Smooth muscle cell (in vitro differentiated cells): Measurements from ENCODE around the gene SLC24A4. TPM values are rescaled to one million over a fixed set of nuclear protein-coding genes. Genes with fewer than 3 reads are reported as not detected.

Experiments used
- DNase-seq: peaks from one replicate; lab custom pipeline; 2025; ENCODE audit not compliant: unreplicated experiment; lab: John Stamatoyannopoulos, UW
- H2AFZ ChIP-seq: fragments of 200-600 bp; sonication (generic); 2 replicates; pipeline ENCODE4 v1.6.0; 2016; ENCODE audit warnings: antibody characterized with exemption, low read depth, mild to moderate bottlenecking
- H3F3A ChIP-seq: fragments of 200-600 bp; sonication (generic); 2 replicates; pipeline ENCODE4 v1.6.0; 2017; ENCODE audit warnings: antibody characterized with exemption, low read depth
- H3K27ac ChIP-seq: fragments of 200-600 bp; sonication (generic); 2 replicates; pipeline ENCODE4 v1.5.1; 2016; ENCODE audit warnings: low read depth, mild to moderate bottlenecking
- H3K27me3 ChIP-seq: fragments of 200-600 bp; sonication (generic); 2 replicates; pipeline ENCODE4 v1.6.1; 2016; ENCODE audit warnings: low read depth, mild to moderate bottlenecking
- H3K36me3 ChIP-seq: fragments of 200-600 bp; sonication (generic); 2 replicates; pipeline ENCODE4 v1.5.1; 2016; ENCODE audit warnings: low read depth
- H3K4me1 ChIP-seq: fragments of 200-600 bp; sonication (generic); 2 replicates; pipeline ENCODE4 v1.5.1; 2016; ENCODE audit warnings: low read depth
- H3K4me2 ChIP-seq: fragments of 200-600 bp; sonication (generic); 2 replicates; pipeline ENCODE4 v1.6.0; 2016; ENCODE audit warnings: mild to moderate bottlenecking
- H3K4me3 ChIP-seq: fragments of 200-600 bp; sonication (generic); 2 replicates; pipeline ENCODE4 v1.5.1; 2016; ENCODE audit warnings: mild to moderate bottlenecking
- H3K79me2 ChIP-seq: fragments of 200-600 bp; sonication (generic); 2 replicates; pipeline ENCODE4 v1.6.0; 2016; ENCODE audit warnings: low read depth, mild to moderate bottlenecking
- H3K9ac ChIP-seq: fragments of 200-600 bp; sonication (generic); 2 replicates; pipeline ENCODE4 v1.6.0; 2016; ENCODE audit warnings: low read depth
- H3K9me3 ChIP-seq: fragments of 200-600 bp; sonication (generic); replicated peaks from 2 replicates; pipeline ENCODE4 v1.5.1; 2016; ENCODE audit warnings: low read depth
- H4K20me1 ChIP-seq: fragments of 200-600 bp; sonication (generic); 2 replicates; pipeline ENCODE4 v1.6.0; 2016; ENCODE audit warnings: low read depth
- WGBS: methylation state at CpG from one replicate; pipeline ENCODE4 v1.1.7; 2016; ENCODE audit warnings: low lambda C conversion rate; 5-methylcytosine and 5-hydroxymethylcytosine counted together
- polyA plus RNA-seq: library from polyadenylated mRNA; unstranded; fragments of >200 nt; fragmentation: Nextera tagmentation; extraction: Ambion mirVana; gene quantifications from 2 replicates; pipeline ENCODE4 v1.2.1, GENCODE V29; 2016
- total RNA-seq: library from RNA; depleted of rRNA; stranded (reverse); fragments of >200 nt; gene quantifications from 2 replicates; pipeline ENCODE4 v1.2.3, GENCODE V29; 2014
- TF ChIP-seq, protein P1 (sequence below): fragments of 200-600 bp; sonication (generic); IDR thresholded peaks from 2 replicates; pipeline ENCODE4 v1.5.1; 2017; ENCODE audit warnings: borderline replicate concordance, mild to moderate bottlenecking, antibody characterized with exemption; ENCODE audit not compliant: insufficient read depth, poor library complexity, severe bottlenecking

The SLC24A4 gene
- total and polyA plus RNA-seq, 2 experiments from 2014 or later = 0.58 TPM; not detected in 1

DNA sequence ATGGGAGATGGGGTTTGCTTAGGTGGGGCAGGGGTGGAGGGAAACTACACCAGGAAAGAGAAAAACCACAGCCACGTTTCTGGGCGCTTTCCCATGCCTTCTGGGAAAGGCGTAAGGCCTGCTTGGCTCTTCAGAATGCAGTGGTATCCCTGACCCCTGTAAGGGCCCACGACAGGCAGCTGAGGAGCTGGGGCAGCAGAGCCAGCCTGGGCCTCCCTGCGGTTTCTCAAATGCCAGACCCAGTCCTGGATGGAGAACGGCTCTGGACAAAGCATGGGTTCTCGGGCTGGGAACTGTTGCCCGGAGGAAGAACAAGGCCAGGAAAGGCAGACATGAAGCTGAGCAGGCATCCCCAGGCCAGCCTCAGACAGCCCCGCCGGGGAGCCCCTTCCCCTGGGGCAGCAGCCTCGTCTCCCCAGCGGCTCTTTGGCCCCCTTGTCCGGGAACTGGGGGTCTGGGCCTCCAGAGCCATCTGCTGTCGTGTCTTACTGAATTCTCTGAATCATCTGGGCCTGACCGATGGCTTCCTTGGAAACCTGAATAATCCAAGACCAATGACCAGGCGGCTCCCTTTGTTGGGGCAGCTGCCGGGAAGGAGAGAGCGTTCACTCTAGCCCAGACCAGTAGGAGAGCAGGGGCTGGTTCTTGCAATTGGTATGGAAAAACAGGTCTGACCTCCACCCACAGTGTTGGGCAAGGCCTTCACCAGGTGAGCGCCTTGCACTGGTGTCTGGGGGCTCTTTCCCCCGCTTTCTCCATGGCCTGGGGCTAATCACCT is 126.6 kb downstream of the SLC24A4 start:
- no peak overlapping the region for H3K4me2 ChIP-seq
- WGBS = 83% methylated on average over 20 of the region's 20 CpGs
- H3K27me3 ChIP-seq = no peaks in the 10 kb centered on the region
- H3K9me3 ChIP-seq = no peaks in the 10 kb centered on the region
- no peak overlapping the region for H3K9ac ChIP-seq
- no peaks in the 10 kb centered on the region for H3F3A ChIP-seq
- H3K36me3 ChIP-seq = no peaks in the 10 kb centered on the region
- no peak overlapping the region for H3K4me3 ChIP-seq
- DNase-seq = no peak
- no peak overlapping the region for H3K27ac ChIP-seq
- TF ChIP-seq, protein P1, sequence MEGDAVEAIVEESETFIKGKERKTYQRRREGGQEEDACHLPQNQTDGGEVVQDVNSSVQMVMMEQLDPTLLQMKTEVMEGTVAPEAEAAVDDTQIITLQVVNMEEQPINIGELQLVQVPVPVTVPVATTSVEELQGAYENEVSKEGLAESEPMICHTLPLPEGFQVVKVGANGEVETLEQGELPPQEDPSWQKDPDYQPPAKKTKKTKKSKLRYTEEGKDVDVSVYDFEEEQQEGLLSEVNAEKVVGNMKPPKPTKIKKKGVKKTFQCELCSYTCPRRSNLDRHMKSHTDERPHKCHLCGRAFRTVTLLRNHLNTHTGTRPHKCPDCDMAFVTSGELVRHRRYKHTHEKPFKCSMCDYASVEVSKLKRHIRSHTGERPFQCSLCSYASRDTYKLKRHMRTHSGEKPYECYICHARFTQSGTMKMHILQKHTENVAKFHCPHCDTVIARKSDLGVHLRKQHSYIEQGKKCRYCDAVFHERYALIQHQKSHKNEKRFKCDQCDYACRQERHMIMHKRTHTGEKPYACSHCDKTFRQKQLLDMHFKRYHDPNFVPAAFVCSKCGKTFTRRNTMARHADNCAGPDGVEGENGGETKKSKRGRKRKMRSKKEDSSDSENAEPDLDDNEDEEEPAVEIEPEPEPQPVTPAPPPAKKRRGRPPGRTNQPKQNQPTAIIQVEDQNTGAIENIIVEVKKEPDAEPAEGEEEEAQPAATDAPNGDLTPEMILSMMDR = no peak
- no peaks in the 10 kb centered on the region for H3K79me2 ChIP-seq
- H4K20me1 ChIP-seq = no peaks in the 10 kb centered on the region
- no peaks in the 10 kb centered on the region for H3K4me1 ChIP-seq
- H2AFZ ChIP-seq = no peak overlapping the region

DNA sequence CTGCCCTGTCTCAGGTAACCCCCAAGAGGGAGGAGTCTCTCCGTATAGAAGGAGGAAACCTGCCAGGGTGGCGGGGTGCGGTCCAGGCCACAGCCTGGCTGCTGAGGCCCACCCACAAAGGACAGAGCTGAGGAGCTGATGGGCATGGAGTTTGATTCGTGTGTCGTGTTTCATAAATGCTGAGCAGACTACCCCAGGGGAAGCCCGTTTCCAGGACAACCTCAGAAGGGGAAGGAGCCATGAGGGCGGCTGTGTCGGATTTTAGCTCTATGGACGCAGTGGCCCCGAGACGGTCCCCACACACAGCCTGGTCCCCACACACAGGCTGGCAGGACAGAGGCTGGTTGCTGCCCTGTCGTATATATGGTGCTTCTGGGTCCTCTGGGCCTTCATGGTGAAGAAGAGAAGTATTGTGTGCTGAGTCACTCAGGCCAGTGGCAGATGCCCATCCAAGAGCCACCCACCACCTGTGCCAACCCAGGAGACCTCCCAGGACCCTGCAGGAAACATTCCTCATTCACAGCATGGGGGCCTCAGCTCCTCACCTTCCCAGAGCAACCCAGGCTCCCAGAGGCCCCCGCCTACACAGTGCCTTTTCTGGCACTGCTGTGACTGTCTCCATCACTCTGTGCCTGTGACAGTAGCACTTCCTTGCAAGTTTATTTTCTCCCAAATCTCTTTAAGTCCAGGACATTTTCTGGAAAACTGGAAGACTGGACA is 127.5 kb downstream of the SLC24A4 start:
- no peaks in the 10 kb centered on the region for H3K79me2 ChIP-seq
- H2AFZ ChIP-seq = no peak overlapping the region

DNA sequence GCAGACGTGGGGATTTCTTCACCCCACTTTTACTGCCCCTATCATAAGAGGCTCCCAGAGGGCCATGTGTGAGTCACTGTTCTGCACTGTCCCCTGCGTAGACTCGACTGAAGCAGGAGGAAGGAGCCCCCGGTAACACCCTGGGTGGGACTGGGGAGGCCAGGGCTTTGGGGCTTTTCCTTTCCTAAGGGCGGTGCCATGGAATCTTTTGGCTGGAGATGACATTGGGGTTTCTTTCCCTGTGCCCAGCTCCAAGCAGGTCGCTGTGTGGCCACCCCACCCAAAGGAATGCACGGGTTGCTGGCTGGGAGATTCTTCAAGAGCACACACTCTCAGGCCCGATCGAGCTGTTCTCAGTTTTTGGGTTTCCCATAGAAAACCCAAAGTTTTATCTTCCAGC is 128.3 kb downstream of the SLC24A4 start:
- 58% methylated on average over 9 of the region's 9 CpGs for WGBS

More for the DNA sequence above, 127.5 kb downstream of the SLC24A4 start:
- Histone ChIP-seq H4K20me1 (no peaks in the 10 kb centered on the region), H3K36me3 (no peaks in the 10 kb centered on the region), H3K4me2 (peak overlapping the region; percentile 3), H3F3A (no peaks in the 10 kb centered on the region), H3K4me1 (no peaks in the 10 kb centered on the region), H3K4me3 (no peak overlapping the region), H3K9me3 (no peaks in the 10 kb centered on the region), H3K9ac (no peak overlapping the region), H3K27ac (no peak overlapping the region), H3K27me3 (no peaks in the 10 kb centered on the region)
- TF ChIP-seq, protein P1 = no peak
- 90% methylated on average over 13 of the region's 13 CpGs for whole genome bisulfite sequencing
- DNase-seq = no peak

More for the DNA sequence above, 128.3 kb downstream of the SLC24A4 start:
- no peaks in the 10 kb centered on the region for H3K79me2 ChIP-seq
- no peak overlapping the region for H3K4me3 ChIP-seq
- H3K9me3 ChIP-seq = no peaks in the 10 kb centered on the region
- H3K4me2 ChIP-seq = peak overlapping the region; percentile 3
- no peaks in the 10 kb centered on the region for H3F3A ChIP-seq
- no peaks in the 10 kb centered on the region for H3K4me1 ChIP-seq
- no peak overlapping the region for H2AFZ ChIP-seq
- no peak overlapping the region for H3K9ac ChIP-seq
- TF ChIP-seq, protein P1 = no peak
- no peaks in the 10 kb centered on the region for H3K27me3 ChIP-seq
- H3K36me3 ChIP-seq = no peaks in the 10 kb centered on the region
- DNase-seq = no peak
- H3K27ac ChIP-seq = no peak overlapping the region
- H4K20me1 ChIP-seq = no peaks in the 10 kb centered on the region
